Hematopoietic multipotent progenitor cell treated with erythropoietin and hydrocortisone succinate and interleukin-3 and kit ligand, for 4 days (in vitro differentiated cells): ENCODE measurements around the gene SLC38A10.
A peak's percentile ranks its signal among the peaks of the same experiment; 100 is the strongest.
"Not testable (repeated sequence)": the region's sequence is repeated elsewhere in the genome, so short reads cannot be mapped to it uniquely, and the experiment has no call there.

ENCODE experiments used
- DNase-seq: peaks from one replicate; pipeline ENCODE4 v3.0.0-alpha.2; 2015

SLC38A10 gene

GRCh38 chr17:81310949-81311550 lies 15.9 kb upstream of the SLC38A10 start:
- no peak for DNase-seq

GRCh38 chr17:81309859-81310839 lies 15.0 kb upstream of the SLC38A10 start:
- DNase-seq, result no peak

- DNase-seq, result peak; percentile 83
These were observed 14.2 kb upstream of the SLC38A10 start for GRCh38 chr17:81309140-81309858.

DNA sequence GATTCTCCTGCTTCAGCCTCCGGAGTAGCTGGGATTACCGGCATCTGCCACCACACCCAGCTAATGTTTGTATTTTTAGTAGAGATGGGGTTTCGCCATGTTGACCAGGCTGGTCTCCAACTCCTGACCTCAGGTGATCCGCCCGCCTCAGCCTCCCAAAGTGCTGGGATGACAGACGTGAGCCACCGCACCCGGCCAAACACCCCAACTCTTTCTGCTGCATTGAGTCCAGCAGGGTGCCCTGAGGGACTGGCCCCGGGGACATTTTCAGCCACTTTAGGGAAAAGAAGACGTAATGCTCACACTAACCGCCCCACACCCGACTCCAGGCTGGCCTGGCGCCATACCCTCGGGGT lies 13.7 kb upstream of the SLC38A10 start:
- not testable (repeated sequence) for DNase-seq

GRCh38 chr17:81307636-81308560 lies 12.8 kb upstream of the SLC38A10 start:
- DNase-seq, result no peak

DNA sequence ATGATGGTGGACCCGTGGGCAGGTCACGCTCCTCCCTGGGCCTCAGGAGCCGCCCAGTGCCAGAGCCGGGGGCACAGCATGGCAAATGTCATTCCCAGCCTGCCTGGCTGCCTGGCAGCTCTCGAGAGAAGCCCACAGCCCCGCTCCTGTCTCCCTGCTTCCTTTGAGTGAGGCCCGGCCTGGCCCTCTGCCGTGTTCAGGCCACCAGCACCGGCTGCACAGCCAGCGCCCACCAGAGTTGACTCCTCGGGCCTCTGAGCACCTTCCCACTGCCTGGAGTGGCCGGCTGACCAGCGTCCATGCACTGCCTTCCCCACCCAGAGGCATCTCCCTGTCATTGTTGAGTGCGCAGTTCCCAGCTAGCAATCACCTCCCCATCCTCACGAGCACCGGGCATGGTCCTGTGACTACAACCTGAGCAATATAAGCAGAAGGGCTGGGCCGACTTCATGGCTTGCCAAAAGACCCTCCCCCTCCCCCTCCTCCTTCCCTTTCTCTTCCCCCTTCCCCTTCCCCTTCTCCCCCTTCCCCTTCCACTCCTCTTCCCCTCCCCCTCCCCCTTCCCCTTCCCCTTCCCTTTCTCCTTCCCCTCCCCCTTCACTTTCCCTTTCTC lies 11.9 kb upstream of the SLC38A10 start:
- peak; percentile 37 for DNase-seq

DNA sequence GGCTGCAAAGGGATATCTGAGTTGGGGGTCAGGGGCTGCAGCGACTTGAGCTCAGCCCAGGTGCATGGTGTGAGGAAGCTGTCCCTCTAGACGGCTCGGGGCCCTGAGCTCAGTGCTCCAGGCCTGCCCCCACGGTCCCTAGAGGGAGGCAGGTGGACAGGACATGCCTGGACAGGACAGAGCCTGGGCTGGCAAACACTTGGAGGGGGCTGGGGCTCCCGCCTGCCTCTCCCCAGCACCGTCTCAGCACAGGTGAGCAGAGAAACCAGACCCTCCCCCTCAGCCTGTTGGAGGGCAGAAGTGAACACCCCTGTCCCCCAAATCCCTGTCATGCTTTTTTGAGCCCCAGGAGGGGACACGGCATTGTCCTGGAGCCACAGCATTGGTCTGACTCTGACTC lies 11.4 kb upstream of the SLC38A10 start:
- no peak for DNase-seq

DNA sequence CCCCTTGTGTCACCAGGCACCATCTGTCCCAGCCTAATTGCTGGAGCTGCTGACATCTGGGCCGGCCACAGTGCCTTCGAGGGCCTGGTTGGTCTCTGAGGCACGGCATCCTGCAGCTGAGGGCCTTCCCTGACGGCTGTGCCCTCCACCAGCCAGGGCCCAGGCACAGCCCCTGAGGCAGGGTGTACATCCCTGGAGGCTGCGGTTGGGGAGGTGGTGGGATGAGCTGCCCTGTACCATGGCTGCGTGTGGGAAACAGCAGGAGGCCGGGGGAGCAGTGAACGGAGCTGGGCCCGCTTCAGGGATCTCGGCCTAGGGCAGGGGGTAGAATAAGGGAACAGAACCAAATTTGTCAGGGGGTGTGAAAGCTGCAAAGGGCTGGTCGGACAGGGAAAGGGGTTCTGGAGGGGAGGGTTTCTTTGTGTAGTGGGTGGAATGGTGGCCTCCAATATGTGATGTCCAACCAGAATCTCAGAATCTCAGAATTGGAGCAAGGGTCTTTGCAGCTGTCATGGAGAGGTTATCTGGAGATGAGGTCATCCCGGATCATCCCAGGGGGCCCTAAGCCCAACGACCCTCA lies 10.0 kb upstream of the SLC38A10 start:
- no peak for DNase-seq

DNA sequence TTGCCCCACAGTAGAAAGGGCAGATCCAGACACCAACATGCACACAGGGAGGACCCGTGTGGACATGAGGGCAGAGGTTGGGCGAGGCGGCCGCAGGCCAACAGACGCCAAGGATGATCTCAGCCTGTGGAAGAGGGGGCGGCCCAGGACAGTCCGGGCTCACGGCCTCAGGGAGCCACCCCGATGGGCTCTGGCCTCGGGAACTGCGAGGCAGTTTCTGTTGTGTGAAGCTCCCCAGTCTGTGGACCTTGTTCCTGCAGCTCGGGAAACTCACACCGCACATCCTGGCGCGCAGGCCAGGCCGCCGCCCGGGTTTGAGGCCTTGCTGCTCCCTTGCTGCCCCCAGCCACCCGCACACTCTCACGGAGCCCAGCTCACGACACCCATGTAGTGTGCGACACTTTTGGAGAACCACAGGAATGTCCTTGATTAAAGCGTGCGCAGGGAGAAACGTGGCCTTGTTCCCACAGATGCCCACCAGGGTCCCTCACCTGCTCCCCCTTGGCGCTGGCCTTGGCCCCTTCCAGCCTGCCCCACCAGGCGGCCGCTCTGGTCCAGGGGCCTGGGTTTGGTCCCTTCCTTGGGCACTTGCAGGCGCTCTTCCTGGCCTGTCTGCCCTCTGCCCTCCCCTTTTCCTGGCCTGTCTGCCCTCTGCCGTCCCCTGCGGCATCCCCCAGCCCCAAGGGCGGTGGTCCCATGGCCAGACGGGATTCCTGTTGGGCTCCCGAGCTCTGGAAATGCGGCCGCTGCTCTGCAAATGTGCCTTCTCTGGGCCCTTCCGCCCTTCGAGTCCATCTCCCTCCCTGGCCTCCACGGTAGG lies 9.3 kb upstream of the SLC38A10 start:
- no peak for DNase-seq

DNA sequence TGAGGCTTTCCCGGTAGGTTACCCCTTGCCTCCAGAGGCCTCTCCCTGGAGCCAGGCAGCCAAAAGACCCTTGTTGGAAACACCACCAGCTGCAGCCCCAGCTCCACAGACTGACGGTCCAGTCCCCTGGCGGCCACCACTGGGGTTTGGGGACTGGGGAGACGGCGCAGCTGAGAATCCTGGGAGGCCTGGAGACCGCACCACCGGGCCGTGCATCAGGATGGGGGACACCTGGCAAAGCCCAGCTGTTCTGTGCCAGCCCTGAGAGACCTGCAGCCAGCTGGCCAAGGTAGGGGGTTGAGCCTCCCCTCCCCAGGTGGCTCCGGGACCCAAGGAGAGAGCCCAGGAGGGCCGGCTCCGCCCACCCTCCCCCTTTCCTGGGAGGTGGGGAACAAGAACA lies 8.3 kb upstream of the SLC38A10 start:
- DNase-seq, result no peak

GRCh38 chr17:81302861-81303333 lies 7.8 kb upstream of the SLC38A10 start:
- no peak for DNase-seq

DNA sequence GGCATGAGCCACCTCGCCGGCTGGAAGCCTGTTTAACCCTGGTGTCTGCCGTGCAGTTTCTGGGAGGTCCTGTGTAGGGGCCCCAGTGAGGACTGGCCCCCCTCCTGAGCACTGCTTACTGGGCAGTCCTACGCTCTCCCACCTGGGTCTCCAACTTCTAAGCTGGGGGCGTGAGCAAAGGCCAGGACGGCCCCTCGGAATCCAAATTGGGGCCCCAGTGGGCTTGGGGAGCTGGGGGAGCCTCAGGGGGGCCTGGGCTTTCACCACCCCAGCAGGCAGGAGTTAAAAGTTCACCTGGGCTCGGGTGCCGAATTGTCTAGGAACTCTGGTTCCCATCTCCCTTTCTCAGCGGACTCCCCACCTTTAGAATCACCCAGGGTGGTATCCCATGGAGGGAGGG lies 7.2 kb upstream of the SLC38A10 start:
- DNase-seq, result no peak

DNA sequence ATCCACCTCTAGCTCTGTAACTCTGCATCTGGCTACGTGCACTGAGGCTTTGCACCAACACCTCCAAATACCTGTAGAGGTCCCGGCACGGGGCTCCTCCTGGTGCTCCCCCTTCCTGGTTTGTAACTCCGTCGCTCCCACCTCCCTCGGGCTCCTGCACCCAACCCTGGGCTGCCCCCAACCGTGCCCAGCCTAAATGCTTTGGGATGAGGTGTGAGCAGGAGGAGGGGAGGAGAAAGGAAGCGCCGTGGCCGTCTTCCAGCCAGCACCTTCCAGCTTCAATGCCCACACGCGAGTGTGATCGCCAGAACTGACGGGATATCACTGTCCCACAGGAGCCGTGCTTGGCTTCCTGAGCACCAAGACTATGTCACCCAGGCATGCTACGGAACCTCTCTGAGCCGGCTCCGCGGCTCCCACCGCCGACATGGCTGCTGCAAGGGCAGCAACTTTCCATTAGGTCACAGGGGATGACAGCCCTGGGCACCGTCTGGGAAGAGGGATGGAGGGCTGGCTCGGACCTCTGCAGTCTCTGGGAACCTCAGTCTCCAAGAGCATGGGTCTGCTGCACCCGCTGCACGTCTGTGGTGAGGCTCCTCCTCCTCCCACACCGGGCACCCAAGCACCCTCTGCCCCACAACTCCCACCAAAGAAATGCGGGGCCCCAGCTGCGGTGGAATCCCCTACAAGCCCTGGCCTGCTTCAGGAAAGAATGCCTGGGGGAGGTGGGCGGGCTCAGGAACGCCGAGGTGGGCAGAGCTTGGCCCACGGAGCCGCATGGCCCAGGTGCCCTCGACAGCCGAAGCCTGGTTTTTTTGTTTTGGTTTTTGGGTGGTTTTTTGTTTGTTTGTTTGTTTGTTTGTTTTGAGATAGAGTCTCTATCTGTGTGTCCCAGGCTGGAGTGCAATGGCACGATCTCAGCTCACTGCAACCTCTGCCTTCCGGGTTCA lies 6.4 kb upstream of the SLC38A10 start:
- DNase-seq, result no peak

DNA sequence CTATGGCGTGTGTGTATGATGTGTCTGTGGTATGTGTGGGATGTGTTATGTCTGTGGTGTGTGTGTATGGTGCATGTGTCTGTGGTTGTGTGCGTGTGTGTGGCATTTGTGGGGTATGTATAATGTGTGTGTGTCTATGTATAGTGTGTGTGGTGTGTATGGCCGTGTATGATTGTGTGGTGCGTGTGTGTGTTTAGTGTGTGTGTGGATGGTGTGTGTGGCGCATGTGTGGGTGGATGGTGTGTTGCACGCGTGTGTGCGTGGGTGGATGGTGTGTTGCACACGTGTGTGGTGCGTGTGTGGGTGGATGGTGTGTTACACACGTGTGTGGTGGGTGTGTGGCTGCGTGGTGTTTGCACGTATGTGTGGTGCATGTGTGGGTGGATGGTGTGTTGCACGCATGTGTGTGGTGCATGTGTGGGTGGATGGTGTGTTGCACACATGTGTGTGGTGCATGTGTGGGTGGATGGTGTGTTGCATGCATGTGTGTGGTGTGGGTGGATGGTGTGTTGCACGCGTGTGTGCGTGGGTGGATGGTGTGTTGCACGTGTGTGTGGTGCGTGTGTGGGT lies 5.6 kb upstream of the SLC38A10 start:
- DNase-seq, result no peak

GRCh38 chr17:81299846-81300585 lies 4.9 kb upstream of the SLC38A10 start:
- no peak for DNase-seq

- no peak for DNase-seq
These were observed 4.1 kb upstream of the SLC38A10 start for GRCh38 chr17:81298991-81299738.

GRCh38 chr17:81298325-81298990 lies 3.4 kb upstream of the SLC38A10 start:
- DNase-seq, result no peak
